Activated T-helper 1 cell treated with anti-CD3 and anti-CD28 coated beads, Interleukin-12 subunit alpha, Interleukin-12 subunit beta, Interleukin-2, Interleukin-4 antibody, amounts not matched to agents 30 ng/mL and 10 ng/mL and 1 ng/mL, durations not matched to agents 14 hours and 24 hours and 36 hours (primary cell): ENCODE measurements around the gene KRT3. TPM values are rescaled to one million over a fixed set of nuclear protein-coding genes. Genes with fewer than 3 reads are reported as not detected.

Experiments used
- DNase-seq: peaks from one replicate; pipeline ENCODE4 v3.0.0; 2021; ENCODE audit warnings: low spot score
- H3K27ac Mint-ChIP-seq: one replicate; pipeline ENCODE4 v1.8.0; 2021; ENCODE audit warnings: mild to moderate bottlenecking, mixed read lengths
- H3K27me3 Mint-ChIP-seq: one replicate; pipeline ENCODE4 v1.8.0; 2022; ENCODE audit warnings: mild to moderate bottlenecking, moderate library complexity, mixed read lengths; ENCODE audit not compliant: insufficient read depth
- H3K36me3 Mint-ChIP-seq: one replicate; pipeline ENCODE4 v1.8.0; 2021; ENCODE audit warnings: low read depth, mixed read lengths
- H3K4me1 Mint-ChIP-seq: one replicate; pipeline ENCODE4 v1.8.0; 2021; ENCODE audit warnings: low read depth, mixed read lengths
- H3K4me3 Mint-ChIP-seq: one replicate; pipeline ENCODE4 v1.8.0; 2021; ENCODE audit warnings: mild to moderate bottlenecking, moderate library complexity, mixed read lengths
- H3K9me3 Mint-ChIP-seq: one replicate; pipeline ENCODE4 v1.8.0; 2021; ENCODE audit warnings: mixed read lengths
- intact Hi-C: fragments of 100-400 bp; cut with micrococcal nuclease; formaldehyde crosslinking; loops from one replicate; pipeline ENCODE4 v1.15.1; 2024
- total RNA-seq: library from RNA; stranded (reverse); gene quantifications from 2 replicates; pipeline ENCODE4 v1.2.3, GENCODE V29; 2022

The KRT3 gene
- total RNA-seq, 1 donor from 2014 or later: 0.08 TPM

DNA sequence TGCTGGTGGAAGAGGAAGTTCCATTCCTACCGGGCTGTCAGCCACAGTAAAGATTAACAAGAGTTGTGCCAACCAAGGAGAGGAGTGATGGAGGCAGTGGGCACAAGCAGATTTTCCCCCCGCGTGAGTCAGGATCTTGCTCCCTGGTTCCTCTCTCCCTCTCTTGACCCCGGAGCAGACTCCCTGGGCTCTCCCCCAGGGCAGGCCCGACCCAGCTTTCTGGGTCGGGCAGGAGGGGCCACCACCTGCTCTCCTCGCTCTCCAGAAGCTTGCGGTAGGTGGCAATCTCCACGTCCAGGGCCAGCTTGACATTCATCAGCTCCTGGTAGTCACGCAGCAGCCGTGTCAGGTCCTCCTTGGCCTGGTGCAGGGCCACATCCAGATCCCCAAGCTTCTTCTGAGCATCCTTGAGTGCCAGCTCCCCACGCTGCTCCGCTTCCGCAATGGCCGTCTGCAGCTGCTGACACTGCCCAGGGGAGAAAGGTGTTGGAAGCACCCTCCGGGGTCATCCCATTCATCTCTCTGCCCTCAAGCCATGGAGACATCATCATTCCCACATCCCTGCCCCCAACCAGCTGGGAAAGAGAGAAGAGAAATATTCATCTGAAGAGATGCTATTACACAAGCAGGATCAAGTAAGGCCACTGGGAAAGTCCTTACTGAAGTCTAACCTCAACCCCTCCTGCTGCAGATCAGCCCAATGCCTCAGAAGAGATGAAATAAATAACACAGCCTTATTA is 27.0 kb upstream of the KRT3 start:
- Mint-ChIP-seq H3K36me3 (no peaks in the 10 kb centered on the region), H3K27ac (no peak overlapping the region), H3K27me3 (peaks cover 3% of the 10 kb centered on the region), H3K4me1 (peaks cover 2% of the 10 kb centered on the region), H3K9me3 (no peaks in the 10 kb centered on the region), H3K4me3 (no peak overlapping the region)
- no peak for DNase-seq
- intact Hi-C loops: no loop called here

GRCh38 chr12:52821826-52822660 is 26.1 kb upstream of the KRT3 start:
- H3K4me3 Mint-ChIP-seq: no peak overlapping the region
- no peak for DNase-seq
- peaks cover 3% of the 10 kb centered on the region for H3K27me3 Mint-ChIP-seq
- peaks cover 8% of the 10 kb centered on the region for H3K4me1 Mint-ChIP-seq
- intact Hi-C loops: no loop called here
- H3K27ac Mint-ChIP-seq: no peak overlapping the region
- H3K9me3 Mint-ChIP-seq: no peaks in the 10 kb centered on the region
- no peaks in the 10 kb centered on the region for H3K36me3 Mint-ChIP-seq

- peaks cover 8% of the 10 kb centered on the region for H3K4me1 Mint-ChIP-seq
- no peaks in the 10 kb centered on the region for H3K36me3 Mint-ChIP-seq
- H3K27ac Mint-ChIP-seq: no peak overlapping the region
- peaks cover 3% of the 10 kb centered on the region for H3K27me3 Mint-ChIP-seq
- no peaks in the 10 kb centered on the region for H3K9me3 Mint-ChIP-seq
- no peak for DNase-seq
- no peak overlapping the region for H3K4me3 Mint-ChIP-seq
- intact Hi-C loops: no loop called here
Observed at GRCh38 chr12:52821071-52821730, 25.3 kb upstream of the KRT3 start.

- Mint-ChIP-seq H3K27me3 (peaks cover 3% of the 10 kb centered on the region), H3K4me3 (no peak overlapping the region), H3K27ac (no peak overlapping the region), H3K36me3 (no peaks in the 10 kb centered on the region), H3K9me3 (no peaks in the 10 kb centered on the region), H3K4me1 (peaks cover 8% of the 10 kb centered on the region)
- intact Hi-C loops: no loop called here
- no peak for DNase-seq
Observed at GRCh38 chr12:52820521-52820920, 24.6 kb upstream of the KRT3 start.

- intact Hi-C loops: no loop called here
- Mint-ChIP-seq H3K27ac (no peak overlapping the region), H3K4me3 (no peak overlapping the region), H3K9me3 (no peaks in the 10 kb centered on the region), H3K27me3 (peaks cover 3% of the 10 kb centered on the region), H3K36me3 (no peaks in the 10 kb centered on the region), H3K4me1 (peaks cover 8% of the 10 kb centered on the region)
- no peak for DNase-seq
Observed at GRCh38 chr12:52819731-52820510, 24.0 kb upstream of the KRT3 start.

GRCh38 chr12:52818887-52819420 is 23.0 kb upstream of the KRT3 start:
- H3K4me1 Mint-ChIP-seq: peaks cover 8% of the 10 kb centered on the region
- H3K36me3 Mint-ChIP-seq: no peaks in the 10 kb centered on the region
- intact Hi-C loops: no loop called here

GRCh38 chr12:52818388-52818787 is 22.5 kb upstream of the KRT3 start:
- no peak overlapping the region for H3K27ac Mint-ChIP-seq
- H3K4me1 Mint-ChIP-seq: peaks cover 8% of the 10 kb centered on the region
- no peaks in the 10 kb centered on the region for H3K9me3 Mint-ChIP-seq
- no peak for DNase-seq
- intact Hi-C loops: no loop called here
- no peaks in the 10 kb centered on the region for H3K36me3 Mint-ChIP-seq
- peaks cover 6% of the 10 kb centered on the region for H3K27me3 Mint-ChIP-seq
- no peak overlapping the region for H3K4me3 Mint-ChIP-seq

More at GRCh38 chr12:52818887-52819420, 23.0 kb upstream of the KRT3 start:
- DNase-seq: no peak
- Mint-ChIP-seq H3K27ac (no peak overlapping the region), H3K4me3 (no peak overlapping the region), H3K27me3 (peaks cover 6% of the 10 kb centered on the region), H3K9me3 (no peaks in the 10 kb centered on the region)

- Mint-ChIP-seq H3K4me1 (peaks cover 8% of the 10 kb centered on the region), H3K4me3 (no peak overlapping the region), H3K36me3 (no peaks in the 10 kb centered on the region), H3K9me3 (no peaks in the 10 kb centered on the region), H3K27me3 (peaks cover 6% of the 10 kb centered on the region), H3K27ac (no peak overlapping the region)
- DNase-seq: no peak
- intact Hi-C loops: no loop called here
Observed at GRCh38 chr12:52817699-52818238, 21.9 kb upstream of the KRT3 start.

DNA sequence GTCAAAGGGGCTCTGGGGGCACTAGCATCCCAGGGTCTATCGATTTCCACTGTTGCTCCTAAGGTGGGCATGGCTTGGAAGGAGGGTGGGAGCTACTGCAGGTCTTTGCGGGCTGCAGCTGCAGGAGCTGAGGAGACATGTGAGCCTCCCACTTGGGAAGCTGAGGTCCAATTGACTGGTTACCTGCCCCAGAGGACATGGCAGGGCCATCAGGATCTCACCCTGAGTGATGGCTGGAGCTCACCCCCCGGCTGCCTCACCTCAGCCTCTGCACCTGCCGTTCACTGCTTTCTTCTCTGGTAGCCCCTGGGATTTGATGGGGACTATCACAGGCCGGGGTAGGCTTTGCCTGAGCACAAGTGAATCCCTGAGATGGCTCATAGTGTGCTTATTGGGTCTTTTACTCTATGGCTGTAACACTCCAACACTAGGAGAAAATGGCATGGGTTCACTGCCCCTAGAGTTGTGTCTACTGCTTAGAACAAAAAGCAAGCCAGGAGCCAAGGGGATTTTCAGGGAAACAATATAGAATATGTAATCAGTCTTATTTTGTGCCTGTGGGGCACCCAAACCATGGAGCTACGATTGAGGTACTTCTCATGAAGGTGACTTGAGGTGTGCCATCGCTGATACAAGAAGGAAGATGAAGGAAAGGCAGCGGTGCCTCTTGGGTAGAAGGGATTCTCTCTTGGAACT is 21.2 kb upstream of the KRT3 start:
- peaks cover 8% of the 10 kb centered on the region for H3K4me1 Mint-ChIP-seq
- H3K27ac Mint-ChIP-seq: no peak overlapping the region
- intact Hi-C loops: no loop called here

GRCh38 chr12:52815676-52816588 is 20.0 kb upstream of the KRT3 start:
- no peak overlapping the region for H3K4me3 Mint-ChIP-seq
- no peaks in the 10 kb centered on the region for H3K36me3 Mint-ChIP-seq
- intact Hi-C loops: no loop called here
- no peaks in the 10 kb centered on the region for H3K9me3 Mint-ChIP-seq
- H3K4me1 Mint-ChIP-seq: peaks cover 8% of the 10 kb centered on the region
- no peak overlapping the region for H3K27ac Mint-ChIP-seq
- peaks cover 4% of the 10 kb centered on the region for H3K27me3 Mint-ChIP-seq
- DNase-seq: no peak

More for the DNA sequence above, 21.2 kb upstream of the KRT3 start:
- DNase-seq: no peak
- H3K4me3 Mint-ChIP-seq: no peak overlapping the region
- H3K36me3 Mint-ChIP-seq: no peaks in the 10 kb centered on the region
- H3K9me3 Mint-ChIP-seq: no peaks in the 10 kb centered on the region
- peaks cover 6% of the 10 kb centered on the region for H3K27me3 Mint-ChIP-seq

GRCh38 chr12:52815161-52815560 is 19.2 kb upstream of the KRT3 start:
- Mint-ChIP-seq H3K27me3 (peaks cover 4% of the 10 kb centered on the region), H3K4me1 (peaks cover 8% of the 10 kb centered on the region), H3K27ac (no peak overlapping the region), H3K9me3 (no peaks in the 10 kb centered on the region), H3K4me3 (no peak overlapping the region), H3K36me3 (no peaks in the 10 kb centered on the region)
- DNase-seq: no peak
- intact Hi-C loops: no loop called here
